Hepatocyte (in vitro differentiated cells): ENCODE data around the gene SCT. TPM values are rescaled to one million over a fixed set of nuclear protein-coding genes. Genes with fewer than 3 reads are reported as not detected.

Experiments
- DNase-seq: peaks from one replicate; pipeline ENCODE4 v3.0.0-alpha.2; 2016; ENCODE audit warnings: low spot score
- H2AFZ ChIP-seq: fragments of 200-600 bp; sonication (generic); 2 replicates; pipeline ENCODE4 v1.6.0; 2016; ENCODE audit warnings: antibody characterized with exemption, mild to moderate bottlenecking
- H3K27ac ChIP-seq: fragments of 200-600 bp; sonication (generic); 2 replicates; pipeline ENCODE4 v1.5.1; 2016; ENCODE audit warnings: mild to moderate bottlenecking
- H3K27me3 ChIP-seq: fragments of 200-600 bp; sonication (generic); 2 replicates; pipeline ENCODE4 v1.6.1; 2016
- H3K36me3 ChIP-seq: fragments of 200-600 bp; sonication (generic); replicated peaks from 2 replicates; pipeline ENCODE4 v1.5.1; 2016; ENCODE audit warnings: low read depth; ENCODE audit not compliant: insufficient read depth
- H3K4me1 ChIP-seq: fragments of 200-600 bp; sonication (generic); 2 replicates; pipeline ENCODE4 v1.5.1; 2016; ENCODE audit warnings: mild to moderate bottlenecking, moderate library complexity; ENCODE audit not compliant: insufficient read depth
- H3K4me2 ChIP-seq: fragments of 200-600 bp; sonication (generic); 2 replicates; pipeline ENCODE4 v1.6.0; 2016
- H3K4me3 ChIP-seq: fragments of 200-600 bp; sonication (generic); 2 replicates; pipeline ENCODE4 v1.5.1; 2016; ENCODE audit warnings: mild to moderate bottlenecking
- H3K79me2 ChIP-seq: fragments of 200-600 bp; sonication (generic); 2 replicates; pipeline ENCODE4 v1.6.0; 2017; ENCODE audit warnings: mild to moderate bottlenecking
- H3K9me2 ChIP-seq: fragments of 200-600 bp; sonication (generic); replicated peaks from 2 replicates; pipeline ENCODE4 v1.6.0; 2017; ENCODE audit warnings: mild to moderate bottlenecking; ENCODE audit not compliant: insufficient read depth
- H3K9me3 ChIP-seq: fragments of 200-600 bp; sonication (generic); 2 replicates; pipeline ENCODE4 v1.5.1; 2016; ENCODE audit warnings: low read depth, mild to moderate bottlenecking
- H4K20me1 ChIP-seq: fragments of 200-600 bp; sonication (generic); 2 replicates; pipeline ENCODE4 v1.6.0; 2016; ENCODE audit warnings: mild to moderate bottlenecking; ENCODE audit not compliant: insufficient read depth, poor library complexity, severe bottlenecking
- EZH2 ChIP-seq: fragments of 200-600 bp; sonication (generic); IDR thresholded peaks from 2 replicates; pipeline ENCODE4 v1.6.1; 2016; ENCODE audit warnings: antibody characterized with exemption, mild to moderate bottlenecking, borderline replicate concordance
- EZH2phosphoT487 ChIP-seq: fragments of 200-600 bp; sonication (generic); IDR thresholded peaks from one replicate; pipeline ENCODE4 v1.6.1; 2018; ENCODE audit warnings: antibody characterized with exemption, mild to moderate bottlenecking, low read depth, moderate library complexity; ENCODE audit not compliant: unreplicated experiment, severe bottlenecking
- WGBS: methylation state at CpG from one replicate; pipeline ENCODE4 v1.1.6; 2016; ENCODE audit warnings: low lambda C conversion rate; ENCODE audit errors: missing lambda C conversion rate; 5-methylcytosine and 5-hydroxymethylcytosine counted together
- polyA plus RNA-seq: library from polyadenylated mRNA; unstranded; fragments of >200 nt; fragmentation: Nextera tagmentation; extraction: Ambion mirVana; gene quantifications from 2 replicates; pipeline ENCODE4 v1.2.1, GENCODE V29; 2016
- total RNA-seq: library from RNA; depleted of rRNA; stranded (reverse); fragments of >200 nt; gene quantifications from 2 replicates; pipeline ENCODE4 v1.2.3, GENCODE V29; 2014
- TF ChIP-seq, protein P1 (sequence below): fragments of 200-600 bp; sonication (generic); IDR thresholded peaks from 2 replicates; pipeline ENCODE4 v1.5.1; 2016; ENCODE audit warnings: antibody characterized with exemption, mild to moderate bottlenecking; ENCODE audit not compliant: poor library complexity

SCT gene
- total and polyA plus RNA-seq, 2 experiments from 2014 or later: 21.7 TPM; not detected in 1

DNA sequence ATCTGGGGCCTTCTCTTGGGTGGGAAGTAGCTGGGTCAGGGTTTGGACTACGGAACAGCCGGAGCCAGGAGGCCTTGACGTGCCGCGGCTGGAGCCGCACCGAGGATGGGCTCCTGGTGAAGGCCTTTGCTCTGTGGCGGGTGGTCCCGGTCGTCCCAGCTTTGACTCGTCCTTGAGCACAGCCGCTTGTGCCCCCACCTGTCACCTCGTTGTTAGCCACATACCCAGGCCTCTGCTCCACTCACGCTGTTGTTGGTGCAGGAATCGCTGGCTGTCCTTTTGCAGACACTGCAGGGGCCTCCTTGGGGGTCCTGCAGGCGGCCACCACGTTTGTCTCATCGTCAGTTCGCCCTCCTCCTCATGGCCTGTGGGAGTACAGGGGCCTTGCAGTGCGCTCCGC is 33.6 kb downstream of the SCT start:
- Histone ChIP-seq H3K4me1 (peaks cover 6% of the 10 kb centered on the region), H3K79me2 (peaks cover 56% of the 10 kb centered on the region), H3K9me3 (no peaks in the 10 kb centered on the region), H4K20me1 (peaks cover 18% of the 10 kb centered on the region), H3K4me2 (no peak overlapping the region), H3K27me3 (no peaks in the 10 kb centered on the region), H3K36me3 (no peaks in the 10 kb centered on the region), H2AFZ (no peak overlapping the region), H3K9me2 (no peaks in the 10 kb centered on the region), H3K27ac (no peak overlapping the region), H3K4me3 (no peak overlapping the region)
- no peak for DNase-seq
- WGBS: 95% methylated on average over 21 of the region's 21 CpGs
- TF ChIP-seq, protein P1, sequence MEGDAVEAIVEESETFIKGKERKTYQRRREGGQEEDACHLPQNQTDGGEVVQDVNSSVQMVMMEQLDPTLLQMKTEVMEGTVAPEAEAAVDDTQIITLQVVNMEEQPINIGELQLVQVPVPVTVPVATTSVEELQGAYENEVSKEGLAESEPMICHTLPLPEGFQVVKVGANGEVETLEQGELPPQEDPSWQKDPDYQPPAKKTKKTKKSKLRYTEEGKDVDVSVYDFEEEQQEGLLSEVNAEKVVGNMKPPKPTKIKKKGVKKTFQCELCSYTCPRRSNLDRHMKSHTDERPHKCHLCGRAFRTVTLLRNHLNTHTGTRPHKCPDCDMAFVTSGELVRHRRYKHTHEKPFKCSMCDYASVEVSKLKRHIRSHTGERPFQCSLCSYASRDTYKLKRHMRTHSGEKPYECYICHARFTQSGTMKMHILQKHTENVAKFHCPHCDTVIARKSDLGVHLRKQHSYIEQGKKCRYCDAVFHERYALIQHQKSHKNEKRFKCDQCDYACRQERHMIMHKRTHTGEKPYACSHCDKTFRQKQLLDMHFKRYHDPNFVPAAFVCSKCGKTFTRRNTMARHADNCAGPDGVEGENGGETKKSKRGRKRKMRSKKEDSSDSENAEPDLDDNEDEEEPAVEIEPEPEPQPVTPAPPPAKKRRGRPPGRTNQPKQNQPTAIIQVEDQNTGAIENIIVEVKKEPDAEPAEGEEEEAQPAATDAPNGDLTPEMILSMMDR: no peak
- no peak for TF ChIP-seq EZH2
- TF ChIP-seq EZH2phosphoT487: no peak

DNA sequence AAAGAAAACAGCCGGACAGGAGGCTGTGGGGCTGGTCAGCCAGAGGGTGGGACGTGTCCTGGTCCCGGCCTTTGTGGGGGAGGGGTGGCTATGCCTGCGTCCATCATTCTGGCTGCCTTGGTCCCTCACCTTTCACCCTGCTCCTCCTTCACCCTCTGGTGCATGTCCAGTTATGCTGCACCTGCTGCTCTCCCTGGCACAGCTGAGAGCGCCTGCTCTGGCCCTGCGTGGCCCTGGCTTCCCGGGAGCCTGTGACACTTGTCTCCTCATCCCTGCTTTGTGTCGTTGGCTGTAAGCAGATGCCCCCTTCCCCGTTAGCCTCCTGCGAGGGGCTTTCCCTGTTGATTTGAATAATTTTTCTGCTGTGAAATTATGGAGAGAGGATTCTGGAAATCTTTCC is 34.1 kb downstream of the SCT start:
- peaks cover 18% of the 10 kb centered on the region for H4K20me1 ChIP-seq
- no peak overlapping the region for H3K4me3 ChIP-seq
- H3K36me3 ChIP-seq: no peaks in the 10 kb centered on the region
- no peak overlapping the region for H3K27ac ChIP-seq
- H3K79me2 ChIP-seq: peaks cover 56% of the 10 kb centered on the region
- WGBS: 91% methylated on average over 10 of the region's 10 CpGs
- no peaks in the 10 kb centered on the region for H3K9me2 ChIP-seq
- H3K27me3 ChIP-seq: no peaks in the 10 kb centered on the region
- H3K4me1 ChIP-seq: peaks cover 8% of the 10 kb centered on the region
- no peak overlapping the region for H3K4me2 ChIP-seq
- H2AFZ ChIP-seq: no peak overlapping the region
- TF ChIP-seq, protein P1: no peak
- no peak for TF ChIP-seq EZH2
- TF ChIP-seq EZH2phosphoT487: no peak
- no peak for DNase-seq
- no peaks in the 10 kb centered on the region for H3K9me3 ChIP-seq

DNA sequence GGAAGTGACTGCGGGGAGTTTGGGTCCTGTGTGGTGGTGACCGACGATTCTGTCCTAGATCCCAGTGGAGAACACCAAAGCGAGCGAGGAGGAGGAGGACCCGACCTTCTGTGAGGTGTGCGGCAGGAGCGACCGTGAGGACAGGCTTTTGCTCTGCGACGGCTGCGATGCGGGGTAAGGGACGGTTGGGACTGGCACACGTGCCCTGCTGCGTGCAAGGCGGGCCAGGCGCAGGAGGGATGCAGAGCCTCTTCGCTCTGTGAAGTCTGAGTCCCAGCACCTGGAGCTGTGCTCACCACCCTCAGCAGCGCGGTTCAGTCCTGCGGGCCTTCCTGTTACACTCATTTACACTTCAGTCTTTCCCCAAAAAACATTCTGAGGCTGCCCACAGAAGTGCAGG is 34.5 kb downstream of the SCT start:
- H3K4me3 ChIP-seq: no peak overlapping the region
- H3K9me2 ChIP-seq: no peaks in the 10 kb centered on the region
- peaks cover 18% of the 10 kb centered on the region for H4K20me1 ChIP-seq
- no peak overlapping the region for H2AFZ ChIP-seq
- no peak for TF ChIP-seq EZH2
- 99% methylated on average over 21 of the region's 22 CpGs for WGBS
- no peak overlapping the region for H3K4me2 ChIP-seq
- H3K27ac ChIP-seq: no peak overlapping the region
- no peaks in the 10 kb centered on the region for H3K36me3 ChIP-seq
- peaks cover 56% of the 10 kb centered on the region for H3K79me2 ChIP-seq
- DNase-seq: no peak
- H3K9me3 ChIP-seq: no peaks in the 10 kb centered on the region
- H3K27me3 ChIP-seq: no peaks in the 10 kb centered on the region
- peaks cover 10% of the 10 kb centered on the region for H3K4me1 ChIP-seq

DNA sequence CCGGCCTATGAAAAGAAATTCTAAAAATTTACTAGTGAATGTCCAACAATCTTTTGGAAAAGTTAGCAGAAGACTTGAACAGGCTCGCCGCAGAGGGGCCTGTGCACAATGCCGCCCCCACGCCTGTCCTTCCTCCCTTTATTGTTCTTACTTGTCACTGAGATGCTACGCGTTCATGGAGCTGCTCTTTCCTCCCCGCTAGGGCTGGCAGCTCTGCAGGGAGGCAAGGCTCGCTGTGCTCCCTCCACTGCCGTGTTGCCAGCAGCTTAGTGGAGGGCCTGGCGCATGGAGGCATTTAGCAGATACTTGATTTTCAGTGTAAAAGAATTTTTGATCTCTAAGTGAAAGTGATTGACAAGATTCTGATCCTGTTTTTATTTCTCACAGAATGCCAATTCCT is 36.0 kb downstream of the SCT start:
- TF ChIP-seq EZH2 (no peak), EZH2phosphoT487 (no peak)
- TF ChIP-seq, protein P1: no peak
- no peaks in the 10 kb centered on the region for H3K36me3 ChIP-seq
- peaks cover 23% of the 10 kb centered on the region for H3K4me1 ChIP-seq
- DNase-seq: no peak
- 92% methylated on average over 11 of the region's 11 CpGs for WGBS
- no peak overlapping the region for H3K4me2 ChIP-seq
- peaks cover 26% of the 10 kb centered on the region for H4K20me1 ChIP-seq
- H2AFZ ChIP-seq: no peak overlapping the region
- no peak overlapping the region for H3K27ac ChIP-seq
- H3K4me3 ChIP-seq: no peak overlapping the region
- peaks cover 58% of the 10 kb centered on the region for H3K79me2 ChIP-seq
- no peaks in the 10 kb centered on the region for H3K9me2 ChIP-seq
- no peaks in the 10 kb centered on the region for H3K9me3 ChIP-seq
- H3K27me3 ChIP-seq: no peaks in the 10 kb centered on the region
